ENCODE results near the gene FRMD4A.

GRCh38 chr10:14089556-14090292 lies 241.0 kb downstream of the FRMD4A start:
- TF ChIP-seq POLR2A (IDR thresholded peaks at IDR 0.05; ENCODE audit: low read depth, low read length) (no peak), TAF1 (IDR thresholded peaks at IDR 0.05; ENCODE audit: borderline replicate concordance, low read depth, low read length) (no peak)

All from GM12892 (cell line).